Aorta (tissue), 5 donors: ENCODE results near the gene ENOX1. TPM values are rescaled to one million over a fixed set of nuclear protein-coding genes. Genes with fewer than 3 reads are reported as not detected.

Experiments
- ATAC-seq: fragments of 200-7000 bp; cut with Tn5 transposase; one replicate; pipeline ENCODE4 v1.9.1; 2022; ENCODE audit warnings: moderate library complexity; ENCODE audit not compliant: low FRiP score
- DNase-seq, 2 donors: peaks; one replicate each; pipeline ENCODE4 v3.0.0-alpha.2; 2020
- H3K27ac ChIP-seq, 2 donors: one replicate each; pipeline ENCODE4 v1.5.1; 2013; ENCODE audit warnings: low read length in 2 of 2, mild to moderate bottlenecking in 2 of 2, moderate library complexity in 2 of 2, control low read depth in 1 of 2, inconsistent platforms in 1 of 2, low read depth in 1 of 2
- H3K27me3 ChIP-seq, 2 donors: one replicate each; pipeline ENCODE4 v1.6.1; 2013; ENCODE audit warnings: control low read depth in 1 of 2, low read length in 1 of 2, mild to moderate bottlenecking in 1 of 2, moderate library complexity in 1 of 2; ENCODE audit not compliant: insufficient read depth in 2 of 2, control insufficient read depth in 1 of 2
- H3K36me3 ChIP-seq, 2 donors: one replicate each; pipeline ENCODE4 v1.6.1; 2013; ENCODE audit warnings: control low read depth in 1 of 2, low read length in 1 of 2, mild to moderate bottlenecking in 1 of 2; ENCODE audit not compliant: insufficient read depth in 2 of 2, control insufficient read depth in 1 of 2
- H3K4me1 ChIP-seq, 2 donors: one replicate each; pipeline ENCODE4 v1.6.1; 2013; ENCODE audit warnings: low read length in 2 of 2, control low read depth in 1 of 2, mild to moderate bottlenecking in 1 of 2, moderate library complexity in 1 of 2; ENCODE audit not compliant: insufficient read depth in 2 of 2, control insufficient read depth in 1 of 2
- H3K4me3 ChIP-seq, 2 donors: one replicate each; pipeline ENCODE4 v1.5.1; 2013; ENCODE audit warnings: low read length in 2 of 2, control low read depth in 1 of 2, mild to moderate bottlenecking in 1 of 2
- H3K9me3 ChIP-seq: one replicate; pipeline ENCODE4 v1.6.1; 2013; ENCODE audit warnings: mild to moderate bottlenecking, low read length; ENCODE audit not compliant: control insufficient read depth
- WGBS, 2 donors: extraction: QIAGEN DNeasy Blood & Tissue Kit; methylation state at CpG; one replicate each; pipeline ENCODE4 v1.1.7; 2013; 5-methylcytosine and 5-hydroxymethylcytosine counted together
- intact Hi-C, 2 donors: fragments of 100-400 bp; cut with DNase I; formaldehyde crosslinking; loops; one replicate each; pipeline versions ENCODE4 v1.14.2 to v1.15.0; 2022
- polyA plus RNA-seq, 2 donors: library from polyadenylated mRNA; stranded (reverse); fragments of 200-250 nt; gene quantifications; one replicate each; pipeline ENCODE4 v1.2.3, GENCODE V29; 2013
- total RNA-seq, 2 donors: library from RNA; stranded (reverse); fragmentation: NEBNext Ultra II Directional; extraction: Animal tissue kit (Norgen Biotek cat#: 25700); gene quantifications; one replicate each; pipeline ENCODE4 v1.2.1, GENCODE V29; 2021
- donor health status: healthy with polysubstance abuse.
- donor health status: Bipolar disorder and iron deficiency.
- donor health status: DM: no; HTN: no; CAD: no.
- donor health status: DM: no; HTN: no; CAD: no.
- donor health status: DM: yes; HTN: yes; CAD: no.

The ENOX1 gene
- total and polyA plus RNA-seq, 4 donors: 0.15 to 2.2 (median 1.4) TPM; not detected in 1

DNA sequence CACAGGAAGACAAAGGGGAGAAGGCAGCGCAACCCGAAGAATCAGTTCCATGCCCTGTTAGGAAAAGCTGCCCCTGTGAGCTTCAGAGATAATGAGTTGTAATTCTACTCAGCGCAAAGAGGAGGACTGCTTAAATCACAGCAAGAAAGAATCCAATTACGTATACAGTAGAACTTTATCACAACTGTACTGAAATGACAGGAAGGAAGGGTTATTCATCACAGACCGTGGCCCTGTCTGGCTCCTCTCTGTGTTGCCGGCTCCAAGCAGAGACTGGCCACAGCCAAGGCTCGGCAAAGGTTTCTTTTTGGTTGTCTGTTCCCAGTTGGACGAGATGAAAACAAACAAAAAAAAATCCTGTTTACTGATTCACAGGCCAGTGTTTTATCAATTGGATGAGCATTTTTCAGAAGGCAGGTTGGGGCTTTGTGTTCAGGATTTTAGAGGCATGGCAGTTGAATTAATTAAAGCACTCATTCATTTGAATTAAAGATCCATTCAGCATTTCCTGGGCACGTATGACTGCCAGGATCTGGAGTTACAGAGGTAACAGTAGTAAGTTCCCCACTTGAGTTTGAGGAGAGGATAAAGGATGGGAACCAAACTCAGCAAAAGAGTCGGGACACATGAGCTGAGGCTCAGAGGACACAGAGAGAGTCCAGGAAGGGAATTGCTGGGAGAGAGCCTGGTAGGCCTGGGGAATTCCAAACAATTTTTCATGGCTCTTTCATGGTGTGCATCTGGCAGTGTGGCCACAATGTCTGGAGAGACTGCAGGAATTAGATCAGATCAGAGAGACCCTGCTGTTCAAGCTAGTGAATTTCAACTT, 422.3 kb downstream of the ENOX1 start:
- peak in 1 of 2 donors; percentile 48 for DNase-seq

DNA sequence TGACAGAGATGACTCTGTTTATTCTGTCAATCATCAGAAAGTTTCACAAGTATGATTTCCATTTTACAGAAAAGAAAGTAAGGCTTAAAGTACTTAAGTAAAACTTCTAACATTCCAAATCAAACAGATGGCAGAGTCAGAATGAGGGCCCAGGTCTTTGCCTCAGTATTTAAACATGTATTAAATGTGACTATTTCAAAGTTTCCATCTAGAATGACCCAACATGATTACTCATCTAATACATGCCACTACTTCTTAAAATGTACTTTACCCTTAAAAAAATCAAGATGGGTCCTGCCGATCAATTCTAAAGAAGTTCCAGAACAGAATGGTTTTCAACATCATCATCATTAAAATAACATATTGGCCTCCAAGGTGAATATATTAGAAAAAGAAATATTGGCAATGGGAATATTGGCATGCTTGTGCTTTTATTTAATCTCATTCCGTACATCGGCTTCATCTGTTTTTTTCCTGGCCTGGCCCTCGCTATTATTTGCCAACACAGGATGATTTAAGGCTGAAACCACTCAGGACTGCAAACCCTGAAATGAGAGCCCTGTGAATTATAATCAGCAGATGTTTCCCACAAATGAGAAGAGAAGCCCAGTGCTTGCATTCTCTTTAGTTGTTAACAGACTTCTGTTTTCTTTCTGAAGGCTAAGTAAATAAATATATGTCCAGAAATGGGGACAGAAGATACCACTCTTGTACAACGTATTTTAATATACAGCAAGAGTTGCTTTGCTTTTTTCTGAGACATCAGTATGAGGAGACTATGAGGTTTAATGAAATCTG, 423.4 kb downstream of the ENOX1 start:
- Histone ChIP-seq H3K27ac (peak overlapping the region in 1 of 2 donors; percentile 31), H3K27me3 (no peaks in the 10 kb centered on the region), H3K9me3 (no peaks in the 10 kb centered on the region), H3K4me3 (no peak overlapping the region), H3K36me3 (peaks cover 0 to 2% of the 10 kb centered on the region in 2 donors), H3K4me1 (peaks cover 2 to 3% of the 10 kb centered on the region in 2 donors)
- ATAC-seq (no peak), DNase-seq (no peak)
- WGBS, 2 donors: 4 to 6% methylated on average over 5 of the region's 5 CpGs
- intact Hi-C loops: loop anchor here in 1 of 2 donors (10.0 kb wide), 1 partner anchor 151 kb away; no protein-coding TSS in a partner anchor

More for the DNA sequence above, 422.3 kb downstream of the ENOX1 start:
- H3K27me3 ChIP-seq: no peaks in the 10 kb centered on the region
- H3K9me3 ChIP-seq: no peaks in the 10 kb centered on the region
- WGBS, 2 donors: 15 to 20% methylated on average over 10 of the region's 10 CpGs
- H3K4me1 ChIP-seq: peaks cover 2 to 3% of the 10 kb centered on the region in 2 donors
- peaks cover 0 to 2% of the 10 kb centered on the region in 2 donors for H3K36me3 ChIP-seq
- H3K27ac ChIP-seq: no peak overlapping the region
- H3K4me3 ChIP-seq: no peak overlapping the region
- peak; percentile 44 for ATAC-seq
- intact Hi-C loops: loop anchor here in 1 of 2 donors (10.0 kb wide), 1 partner anchor 150 kb away; no protein-coding TSS in a partner anchor

DNA sequence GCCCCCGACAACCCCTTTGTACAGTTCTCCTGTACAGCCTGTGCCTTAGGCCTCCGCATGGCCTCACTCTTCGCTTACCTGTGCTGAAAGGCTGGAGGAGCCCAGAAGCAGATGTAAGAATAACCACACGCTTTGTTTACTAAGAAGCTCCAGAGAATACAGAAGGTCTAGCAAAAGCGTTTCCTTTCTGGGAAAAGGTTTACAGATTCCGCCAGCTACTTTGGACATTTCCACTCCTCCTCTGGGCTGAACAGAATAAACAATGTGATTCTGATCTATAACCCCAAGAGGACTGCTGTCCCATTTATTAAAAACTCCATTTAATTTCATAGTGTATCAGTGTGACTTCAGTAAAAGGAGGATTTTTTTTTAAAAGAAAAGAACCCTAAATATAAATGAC, 424.2 kb downstream of the ENOX1 start:
- H3K4me3 ChIP-seq: no peak overlapping the region
- DNase-seq: no peak
- no peak for ATAC-seq
- WGBS, 2 donors: 91 to 93% methylated on average over 6 of the region's 6 CpGs
- H3K4me1 ChIP-seq: peaks cover 2% of the 10 kb centered on the region in 2 donors
- H3K27ac ChIP-seq: no peak overlapping the region
- H3K36me3 ChIP-seq: peaks cover 0 to 2% of the 10 kb centered on the region in 2 donors
- H3K27me3 ChIP-seq: no peaks in the 10 kb centered on the region
- no peaks in the 10 kb centered on the region for H3K9me3 ChIP-seq
- intact Hi-C loops: loop anchor here in 1 of 2 donors (10.0 kb wide), 1 partner anchor 152 kb away; no protein-coding TSS in a partner anchor

DNA sequence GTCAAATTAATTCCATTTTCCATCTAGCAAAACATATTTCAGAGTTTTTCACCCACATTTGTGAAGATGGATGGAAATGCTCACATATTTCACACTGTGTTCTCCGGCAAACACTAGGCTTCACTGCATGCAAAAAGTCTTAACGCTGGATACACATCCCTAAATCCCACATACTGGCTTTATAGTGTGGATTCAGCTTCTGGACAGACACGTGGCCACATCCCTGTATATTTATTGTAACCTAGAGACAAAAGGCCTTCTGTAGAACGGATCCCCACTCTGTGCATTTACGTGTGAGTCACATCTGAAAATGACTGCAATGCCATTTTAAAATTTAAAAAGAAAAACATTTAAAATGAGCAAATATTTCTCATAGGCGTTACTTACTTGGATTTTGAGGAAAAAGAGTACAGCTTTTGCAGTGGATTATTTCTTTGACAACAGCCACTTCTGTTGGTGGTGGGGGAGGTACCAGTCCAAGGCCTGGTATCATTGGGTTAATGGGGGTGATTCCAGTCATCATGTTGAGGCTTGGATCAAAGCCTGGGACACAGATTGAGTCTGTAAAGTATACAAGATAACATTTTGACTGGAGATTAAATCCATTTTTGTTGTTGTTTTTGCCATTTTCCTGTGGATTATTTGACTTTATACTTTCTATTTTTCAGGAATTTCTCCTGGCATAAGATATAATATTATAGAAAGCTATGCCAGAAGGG, 425.7 kb downstream of the ENOX1 start:
- Histone ChIP-seq H3K4me1 (peaks cover 0 to 2% of the 10 kb centered on the region in 2 donors), H3K36me3 (no peaks in the 10 kb centered on the region), H3K9me3 (no peaks in the 10 kb centered on the region), H3K27me3 (no peaks in the 10 kb centered on the region), H3K27ac (no peak overlapping the region), H3K4me3 (no peak overlapping the region)
- intact Hi-C loops: loop anchor here in 1 of 2 donors (10.0 kb wide), 1 partner anchor 154 kb away; no protein-coding TSS in a partner anchor
- WGBS, 2 donors: 20 to 29% methylated on average over 6 of the region's 6 CpGs
- DNase-seq (no peak), ATAC-seq (no peak)

DNA sequence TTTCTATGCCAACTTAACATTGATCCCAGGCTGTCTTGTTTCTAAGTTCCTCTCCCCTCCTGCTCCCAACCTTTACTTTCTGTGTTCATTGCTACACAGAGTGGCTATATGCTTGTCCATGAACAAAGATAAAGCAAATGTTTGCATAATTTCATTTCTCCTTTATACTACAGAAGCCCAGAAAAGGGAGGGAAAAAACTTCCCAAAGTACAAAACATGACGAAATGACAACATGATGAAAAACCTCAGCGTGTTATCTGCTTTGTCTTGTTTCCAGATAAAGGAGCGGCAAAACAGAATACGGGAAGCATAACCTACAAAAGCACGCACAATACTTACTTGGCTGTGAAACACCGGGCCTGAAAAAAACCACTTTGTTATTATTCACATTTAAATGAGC, 426.6 kb downstream of the ENOX1 start:
- no peaks in the 10 kb centered on the region for H3K36me3 ChIP-seq

DNA sequence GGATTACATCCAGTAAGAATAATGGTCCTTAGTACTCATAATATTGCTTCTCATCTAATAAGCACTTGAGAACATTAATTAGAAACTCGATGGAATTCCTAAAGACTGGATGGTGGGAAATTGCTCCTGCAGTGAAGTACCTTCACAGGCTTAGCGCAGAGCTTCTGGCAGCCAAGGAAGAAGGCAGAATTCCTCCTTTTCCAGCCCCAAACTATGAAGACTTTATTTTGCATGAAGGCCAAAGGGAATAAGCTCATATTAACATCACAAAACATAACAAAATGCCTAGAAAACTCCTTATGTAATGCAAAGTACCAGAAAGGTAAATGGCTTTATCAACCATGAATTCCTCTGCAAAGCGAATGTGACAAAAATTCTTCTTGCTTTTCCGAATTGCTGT, 427.2 kb downstream of the ENOX1 start:
- Histone ChIP-seq H3K4me3 (no peak overlapping the region), H3K36me3 (no peaks in the 10 kb centered on the region), H3K9me3 (no peaks in the 10 kb centered on the region), H3K27ac (no peak overlapping the region), H3K4me1 (no peaks in the 10 kb centered on the region), H3K27me3 (no peaks in the 10 kb centered on the region)
- no peak for ATAC-seq
- no peak for DNase-seq
- 53 to 71% methylated on average over 4 of the region's 4 CpGs for WGBS, 2 donors
- intact Hi-C loops: no loop called here

More for the DNA sequence above, 426.6 kb downstream of the ENOX1 start:
- Histone ChIP-seq H3K9me3 (no peaks in the 10 kb centered on the region), H3K4me3 (no peak overlapping the region), H3K4me1 (peaks cover 0 to 2% of the 10 kb centered on the region in 2 donors), H3K27me3 (no peaks in the 10 kb centered on the region), H3K27ac (no peak overlapping the region)
- DNase-seq: no peak
- intact Hi-C loops: loop anchor here in 1 of 2 donors (10.0 kb wide), 1 partner anchor 155 kb away; no protein-coding TSS in a partner anchor
- ATAC-seq: no peak
- 16 to 32% methylated on average over 6 of the region's 6 CpGs for WGBS, 2 donors

DNA sequence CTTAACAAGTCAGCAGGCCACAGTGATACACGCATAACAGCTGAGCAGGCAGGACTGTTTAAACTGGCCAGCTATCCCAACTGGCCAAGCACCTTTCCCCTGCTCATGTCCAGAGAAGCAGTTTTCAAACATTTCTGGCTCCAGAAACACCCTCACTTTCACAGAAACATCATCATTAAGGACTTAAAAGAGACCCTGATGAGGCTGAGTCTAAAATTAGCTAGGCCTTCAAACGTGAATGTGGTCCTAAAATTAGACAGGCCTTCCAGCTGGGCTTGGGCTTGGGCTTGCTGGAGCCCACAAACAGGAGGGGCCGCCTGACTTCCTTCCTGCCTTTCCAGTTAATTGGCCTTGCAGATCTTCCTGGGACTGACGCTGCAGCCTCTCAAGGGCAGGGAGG, 429.2 kb downstream of the ENOX1 start:
- DNase-seq (no peak), ATAC-seq (no peak)
- no peaks in the 10 kb centered on the region for H3K36me3 ChIP-seq
- 6 to 16% methylated on average over 4 of the region's 4 CpGs for WGBS, 2 donors
- intact Hi-C loops: no loop called here
- no peaks in the 10 kb centered on the region for H3K27me3 ChIP-seq
- H3K4me3 ChIP-seq: no peak overlapping the region
- no peak overlapping the region for H3K27ac ChIP-seq
- no peaks in the 10 kb centered on the region for H3K4me1 ChIP-seq
- no peaks in the 10 kb centered on the region for H3K9me3 ChIP-seq

DNA sequence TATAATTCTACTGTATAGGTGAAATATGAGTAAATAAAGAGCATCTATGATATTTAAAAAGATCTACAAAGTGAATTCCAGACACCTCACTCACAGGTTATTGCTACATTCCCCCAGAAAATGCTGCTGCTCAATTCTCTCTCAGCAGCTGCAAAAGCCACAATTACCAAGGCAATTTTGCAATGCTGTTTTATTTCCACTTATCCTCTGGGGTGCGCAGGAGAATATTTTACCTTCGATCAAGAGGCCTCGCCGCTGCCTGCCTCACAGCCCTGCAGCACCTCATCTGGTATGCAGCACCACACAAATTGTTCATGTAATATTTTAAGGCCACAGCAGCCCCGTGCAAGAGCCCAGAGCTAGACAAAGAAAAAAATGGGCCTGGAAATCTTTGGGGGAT, 430.2 kb downstream of the ENOX1 start:
- intact Hi-C loops: no loop called here
- DNase-seq (no peak), ATAC-seq (no peak)
- Histone ChIP-seq H3K4me3 (no peak overlapping the region), H3K36me3 (no peaks in the 10 kb centered on the region), H3K27me3 (no peaks in the 10 kb centered on the region), H3K27ac (no peak overlapping the region), H3K9me3 (no peaks in the 10 kb centered on the region), H3K4me1 (no peaks in the 10 kb centered on the region)
- 85 to 87% methylated on average over 5 of the region's 5 CpGs for WGBS, 2 donors
